GM18907 (cell line): ENCODE measurements around the gene ABHD2.
"Not testable (repeated sequence)": the region's sequence is repeated elsewhere in the genome, so short reads cannot be mapped to it uniquely, and the experiment has no call there.

ENCODE experiments used
- ATAC-seq: cut with Tn5 transposase; IDR thresholded peaks from one replicate; pipeline ENCODE4 v1.9.1; 2021; ENCODE audit warnings: mild to moderate bottlenecking, moderate library complexity; ENCODE audit not compliant: unreplicated experiment

The ABHD2 gene

GRCh38 chr15:89217031-89217430 is 128.8 kb downstream of the ABHD2 start:
- no peak for ATAC-seq

DNA sequence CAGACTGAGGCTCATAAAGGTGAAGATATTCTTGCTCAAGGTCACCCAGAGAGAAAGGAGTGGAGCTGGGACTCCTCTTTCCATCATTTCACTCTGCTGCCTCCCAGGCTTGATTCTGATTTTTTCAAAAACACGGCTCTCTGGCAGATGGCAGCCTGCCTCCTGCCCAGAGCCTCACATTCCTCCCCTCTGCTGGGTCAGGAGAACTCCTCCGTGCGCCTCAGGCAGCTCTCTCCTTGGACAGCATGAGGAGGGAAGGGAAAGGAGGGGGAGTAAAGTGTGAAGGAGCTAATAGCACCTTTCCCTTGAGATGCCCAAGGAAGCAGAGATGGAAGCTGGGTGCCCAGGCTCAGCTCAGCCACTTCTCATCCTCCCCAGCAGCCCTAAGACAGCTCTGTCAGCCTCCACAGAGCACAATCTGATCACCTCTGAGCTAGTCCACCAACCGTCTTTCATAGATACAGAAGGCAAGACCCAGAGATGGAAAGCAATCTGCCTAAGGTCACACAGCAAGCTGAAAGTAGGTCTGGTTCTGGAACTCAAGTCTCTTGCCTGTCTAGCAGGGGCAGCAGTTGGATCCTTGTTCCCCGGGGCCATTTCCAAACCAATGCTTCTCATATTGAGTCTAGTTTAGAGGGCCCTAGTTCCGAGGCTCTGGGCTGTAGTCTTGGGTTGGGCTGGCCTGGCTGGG is 129.6 kb downstream of the ABHD2 start:
- no peak for ATAC-seq

- no peak for ATAC-seq
Measured at GRCh38 chr15:89218531-89218930, 130.3 kb downstream of the ABHD2 start.

DNA sequence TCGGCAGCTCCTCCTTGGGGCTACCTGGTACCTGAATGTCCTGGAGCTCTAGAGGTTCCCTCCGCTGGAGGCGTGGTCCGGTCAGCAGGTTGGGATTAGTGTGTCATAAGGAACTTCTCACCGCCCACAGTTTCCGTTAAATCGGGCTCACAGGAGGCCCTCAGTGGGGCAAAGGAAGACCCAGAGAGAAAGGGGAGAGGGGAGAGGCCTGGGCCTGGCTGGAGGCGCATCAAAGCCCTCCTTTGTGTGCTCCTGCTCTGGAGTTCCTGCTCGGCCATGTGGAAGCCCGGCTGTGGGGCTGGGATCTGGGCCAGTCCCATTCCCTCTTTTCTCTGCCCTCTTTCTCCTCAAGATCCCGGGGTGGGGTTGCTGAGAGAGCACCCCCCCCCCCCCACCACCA is 133.3 kb downstream of the ABHD2 start, which contains the start of gene RLBP1:
Gene RLBP1 (minus strand): TSS at position 37 of the 400 bp plus-strand sequence. CDS start 2,604 bp downstream, outside the sequence.
- ATAC-seq, result no peak

DNA sequence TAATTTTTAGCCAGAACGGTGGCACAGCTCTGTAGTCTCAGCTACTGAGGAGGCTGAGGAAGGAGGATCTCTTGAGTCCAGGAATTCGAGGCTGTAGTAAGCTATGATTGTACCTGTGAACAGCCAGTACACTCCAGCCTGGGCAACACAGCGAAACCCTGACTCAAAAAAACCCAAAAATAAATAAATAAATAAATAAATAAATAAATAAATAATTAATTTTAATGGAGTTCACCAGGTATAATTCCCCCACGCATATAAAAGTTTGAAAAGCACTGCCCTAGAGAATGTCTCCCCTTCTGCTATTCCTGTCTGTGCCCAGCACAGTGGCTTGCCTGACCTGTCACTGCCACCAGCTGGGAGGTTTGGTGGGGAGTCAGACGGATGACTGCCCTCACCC is 137.3 kb downstream of the ABHD2 start:
- ATAC-seq, result no peak

GRCh38 chr15:89226359-89227221 is 138.3 kb downstream of the ABHD2 start:
- ATAC-seq, result no peak

- no peak for ATAC-seq
Measured at GRCh38 chr15:89227425-89227824, 139.2 kb downstream of the ABHD2 start.

DNA sequence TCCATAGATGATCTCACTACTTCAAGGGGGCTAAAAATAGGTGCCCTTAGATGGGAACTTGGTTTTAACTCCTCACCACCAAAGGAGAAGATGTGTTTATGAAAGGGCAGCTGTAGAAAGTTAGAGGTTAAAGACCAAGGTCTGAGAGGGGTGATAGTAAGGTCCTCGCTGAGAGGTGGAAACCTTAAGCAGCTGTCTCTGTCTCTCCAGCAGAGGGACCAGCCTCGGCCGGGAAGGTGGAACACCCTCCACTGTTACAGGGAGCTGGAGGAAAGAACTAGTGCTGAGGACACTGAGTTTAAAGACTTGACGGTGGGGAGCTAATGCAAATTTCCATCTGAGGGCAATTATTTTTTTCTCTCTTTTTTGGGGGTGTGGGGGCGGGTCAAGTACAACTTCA is 142.0 kb downstream of the ABHD2 start:
- ATAC-seq, result no peak

DNA sequence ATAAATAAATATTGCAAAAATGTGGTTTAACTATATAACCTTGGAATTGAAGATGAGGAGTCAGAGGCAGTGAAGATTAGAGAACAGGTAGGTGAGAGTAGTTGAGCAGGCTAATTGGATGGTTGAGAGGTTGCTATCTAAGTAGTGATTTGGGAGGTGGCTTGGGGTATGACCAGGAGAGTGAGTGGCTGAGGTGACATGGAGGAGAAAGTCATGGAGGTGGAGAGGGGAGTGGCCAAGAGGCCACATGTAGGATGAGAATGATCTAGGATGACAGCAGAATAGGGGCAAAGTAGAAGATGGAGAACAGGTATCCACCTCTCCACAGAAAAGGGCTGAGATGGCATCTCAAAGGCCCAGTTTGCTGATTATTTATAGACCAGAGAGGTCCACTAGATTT is 143.6 kb downstream of the ABHD2 start:
- ATAC-seq, result no peak

DNA sequence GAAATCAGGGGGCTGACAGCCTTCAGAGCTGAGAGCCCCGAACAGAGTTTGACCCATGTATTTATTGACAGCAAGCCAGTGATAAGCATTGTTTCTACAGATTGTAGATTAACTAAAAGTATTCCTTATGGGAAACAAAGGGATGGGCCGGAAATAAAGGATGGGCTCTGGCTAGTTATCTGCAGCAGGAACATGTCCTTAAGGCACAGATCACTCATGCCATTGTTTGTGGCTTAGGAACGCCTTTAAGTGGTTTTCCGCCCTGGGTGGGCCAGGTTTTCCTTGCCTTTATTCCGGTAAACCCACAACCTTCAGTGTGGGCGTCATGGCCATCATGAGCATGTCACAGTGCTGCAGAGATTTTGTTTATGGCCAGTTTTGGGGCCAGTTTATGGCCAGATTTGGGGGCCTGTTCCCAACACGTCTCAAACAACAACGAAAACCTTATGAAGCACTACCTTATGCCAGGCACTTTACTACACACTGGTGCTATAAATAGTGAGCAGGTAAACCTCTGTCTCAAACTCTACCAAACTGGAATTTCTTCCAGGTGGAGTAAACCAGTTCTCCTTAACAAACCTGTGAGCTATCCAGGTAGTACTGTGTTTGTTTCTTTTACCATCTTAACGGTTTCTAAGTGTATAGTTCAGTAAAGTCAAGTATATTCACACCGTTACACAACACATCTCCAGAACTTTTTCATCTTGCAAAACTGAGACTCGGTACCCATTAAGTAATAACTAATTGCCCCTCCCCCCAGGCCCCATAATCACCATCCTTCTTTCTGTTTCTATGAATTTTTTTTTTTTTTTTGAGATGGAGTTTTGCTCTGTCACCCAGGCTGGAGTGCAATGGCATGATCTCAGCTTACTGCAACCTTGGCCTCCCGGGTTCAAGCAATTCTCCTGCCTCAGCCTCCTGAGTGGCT is 151.9 kb downstream of the ABHD2 start:
- ATAC-seq, result not testable (repeated sequence)

DNA sequence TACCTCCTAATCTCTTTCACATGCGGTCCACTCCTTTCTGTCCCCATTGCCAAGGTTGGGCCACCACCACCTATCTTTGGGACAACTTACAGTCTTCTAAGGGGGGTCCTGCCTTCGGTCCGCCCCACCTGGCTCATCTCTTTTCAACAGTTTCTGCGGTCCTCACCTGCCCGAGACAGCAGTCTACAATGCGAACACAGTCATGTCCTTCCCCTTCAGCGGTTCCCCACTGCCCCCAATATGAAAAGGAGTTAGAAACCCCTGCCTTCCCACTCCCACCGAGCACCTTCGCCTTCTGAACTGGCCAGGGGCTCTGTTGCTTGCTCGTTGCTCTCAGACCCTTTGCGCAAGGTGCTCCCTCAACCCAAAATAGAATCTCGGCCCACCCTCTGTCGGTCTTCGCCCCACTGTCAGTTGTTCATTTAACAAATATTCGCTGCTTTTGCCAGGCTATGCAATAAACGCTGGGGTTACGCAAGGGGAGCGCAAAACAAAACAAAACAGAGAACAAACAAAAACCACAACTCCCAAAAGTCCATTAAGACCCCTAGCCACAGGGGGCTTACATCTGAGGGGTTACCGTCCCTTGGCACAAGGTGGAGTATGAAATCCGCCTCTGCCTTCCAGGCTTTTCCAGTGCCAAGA is 154.9 kb downstream of the ABHD2 start:
- ATAC-seq, result no peak

GRCh38 chr15:89243691-89244573 is 155.7 kb downstream of the ABHD2 start, which contains the start of gene FANCI:
Gene FANCI, plus strand, starts transcription at chr15:89243979. Its CDS starts 3,669 bp downstream, at chr15:89247648.
- peak; percentile 92 for ATAC-seq

GRCh38 chr15:89244574-89244903 is 156.3 kb downstream of the ABHD2 start:
- ATAC-seq, result peak; percentile 23

DNA sequence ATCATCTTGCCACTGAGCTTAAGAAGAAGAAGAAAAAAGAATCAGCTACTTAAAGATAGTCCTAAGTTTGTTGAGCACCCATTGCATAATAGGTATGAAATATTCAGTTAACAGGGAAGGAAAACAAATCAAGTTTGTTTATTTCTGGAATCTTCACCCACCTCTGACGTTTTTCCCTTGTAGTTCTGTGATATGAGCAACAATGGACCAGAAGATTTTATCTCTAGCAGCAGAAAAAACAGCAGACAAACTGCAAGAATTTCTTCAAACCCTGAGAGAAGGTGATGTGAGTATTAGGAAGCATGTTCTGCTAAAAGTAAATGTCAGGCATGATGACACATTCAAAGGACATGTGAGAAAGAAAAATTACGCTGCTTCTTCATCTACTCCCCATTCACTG is 159.2 kb downstream of the ABHD2 start:
- no peak for ATAC-seq

DNA sequence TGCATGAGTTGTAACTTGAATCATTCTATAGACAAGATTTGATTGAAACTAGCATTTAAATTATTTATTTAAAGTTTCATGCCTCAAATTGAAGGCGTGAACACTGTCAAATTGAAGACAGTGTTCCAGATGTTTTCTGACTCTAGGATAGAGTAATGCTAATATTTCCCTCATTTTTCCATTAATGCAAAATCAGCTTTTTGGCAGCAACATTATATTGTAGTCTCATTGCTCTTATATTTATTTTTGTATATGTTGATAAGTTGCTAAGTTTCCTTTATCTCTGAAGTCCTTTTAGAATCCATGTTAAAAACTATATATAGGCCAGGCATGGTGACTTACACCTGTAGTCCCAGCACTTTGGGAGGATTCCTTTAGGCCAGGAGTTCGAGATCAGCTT is 160.3 kb downstream of the ABHD2 start:
- no peak for ATAC-seq

- ATAC-seq, result not testable (repeated sequence)
Measured at GRCh38 chr15:89250142-89250541, 161.9 kb downstream of the ABHD2 start.
